A673 (cell line): ENCODE data around the gene RXRA.

Experiments
- EZH2 ChIP-seq: fragments of 200-600 bp; sonication (generic); IDR thresholded peaks from 2 replicates; pipeline ENCODE4 v1.6.1; 2017; ENCODE audit warnings: borderline replicate concordance, low read depth, mild to moderate bottlenecking, mixed read lengths, antibody characterized with exemption, low read length; ENCODE audit not compliant: poor library complexity, severe bottlenecking
- TF ChIP-seq, protein P1 (sequence below): fragments of 300-800, 200-600 bp; sonication (generic); conservative IDR thresholded peaks from 2 replicates; pipeline ENCODE4 v1.5.1; 2017; ENCODE audit warnings: low read depth, mild to moderate bottlenecking, antibody characterized with exemption, low read length, moderate library complexity, mixed read lengths

DNA sequence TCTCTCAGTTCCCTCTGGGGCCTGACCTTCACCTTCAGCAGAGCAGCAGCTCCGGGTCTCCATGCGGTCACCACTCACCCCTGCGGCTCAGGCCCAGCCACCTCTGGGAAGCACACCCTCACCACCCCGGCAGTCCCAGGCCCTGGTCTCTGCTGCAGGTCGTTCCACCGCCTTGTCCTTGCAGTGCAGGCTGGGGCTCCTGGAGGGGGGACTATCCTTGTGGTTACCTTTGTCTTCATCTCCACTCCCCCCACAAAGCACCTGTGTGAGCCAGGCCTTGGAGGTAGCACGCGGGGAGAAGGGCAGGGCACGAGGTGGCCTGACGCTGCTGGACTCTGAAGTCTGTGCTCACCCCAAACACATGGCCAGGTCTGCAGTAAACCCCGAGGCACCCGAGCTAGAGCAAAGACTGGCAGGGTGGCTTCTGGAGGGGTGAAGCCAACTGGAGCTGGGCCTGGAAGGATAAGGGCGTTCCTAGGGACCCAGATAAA lies 33.2 kb upstream of the RXRA start:
- TF ChIP-seq, protein P1, sequence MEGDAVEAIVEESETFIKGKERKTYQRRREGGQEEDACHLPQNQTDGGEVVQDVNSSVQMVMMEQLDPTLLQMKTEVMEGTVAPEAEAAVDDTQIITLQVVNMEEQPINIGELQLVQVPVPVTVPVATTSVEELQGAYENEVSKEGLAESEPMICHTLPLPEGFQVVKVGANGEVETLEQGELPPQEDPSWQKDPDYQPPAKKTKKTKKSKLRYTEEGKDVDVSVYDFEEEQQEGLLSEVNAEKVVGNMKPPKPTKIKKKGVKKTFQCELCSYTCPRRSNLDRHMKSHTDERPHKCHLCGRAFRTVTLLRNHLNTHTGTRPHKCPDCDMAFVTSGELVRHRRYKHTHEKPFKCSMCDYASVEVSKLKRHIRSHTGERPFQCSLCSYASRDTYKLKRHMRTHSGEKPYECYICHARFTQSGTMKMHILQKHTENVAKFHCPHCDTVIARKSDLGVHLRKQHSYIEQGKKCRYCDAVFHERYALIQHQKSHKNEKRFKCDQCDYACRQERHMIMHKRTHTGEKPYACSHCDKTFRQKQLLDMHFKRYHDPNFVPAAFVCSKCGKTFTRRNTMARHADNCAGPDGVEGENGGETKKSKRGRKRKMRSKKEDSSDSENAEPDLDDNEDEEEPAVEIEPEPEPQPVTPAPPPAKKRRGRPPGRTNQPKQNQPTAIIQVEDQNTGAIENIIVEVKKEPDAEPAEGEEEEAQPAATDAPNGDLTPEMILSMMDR, result no peak
- no peak for TF ChIP-seq EZH2
